GM21360 (cell line): ENCODE data around the gene HHIPL1.
"Not testable (repeated sequence)": the region's sequence is repeated elsewhere in the genome, so short reads cannot be mapped to it uniquely, and the experiment has no call there.

Source experiments
- ATAC-seq: cut with Tn5 transposase; IDR thresholded peaks from one replicate; pipeline ENCODE4 v1.9.1; 2021; ENCODE audit warnings: mild to moderate bottlenecking, moderate library complexity; ENCODE audit not compliant: unreplicated experiment

Gene HHIPL1

GRCh38 chr14:99657645-99658155, 12.8 kb downstream of the HHIPL1 start:
- ATAC-seq: no peak

GRCh38 chr14:99658218-99658845, 13.4 kb downstream of the HHIPL1 start:
- no peak for ATAC-seq

GRCh38 chr14:99659333-99659741, 14.4 kb downstream of the HHIPL1 start:
- no peak for ATAC-seq

DNA sequence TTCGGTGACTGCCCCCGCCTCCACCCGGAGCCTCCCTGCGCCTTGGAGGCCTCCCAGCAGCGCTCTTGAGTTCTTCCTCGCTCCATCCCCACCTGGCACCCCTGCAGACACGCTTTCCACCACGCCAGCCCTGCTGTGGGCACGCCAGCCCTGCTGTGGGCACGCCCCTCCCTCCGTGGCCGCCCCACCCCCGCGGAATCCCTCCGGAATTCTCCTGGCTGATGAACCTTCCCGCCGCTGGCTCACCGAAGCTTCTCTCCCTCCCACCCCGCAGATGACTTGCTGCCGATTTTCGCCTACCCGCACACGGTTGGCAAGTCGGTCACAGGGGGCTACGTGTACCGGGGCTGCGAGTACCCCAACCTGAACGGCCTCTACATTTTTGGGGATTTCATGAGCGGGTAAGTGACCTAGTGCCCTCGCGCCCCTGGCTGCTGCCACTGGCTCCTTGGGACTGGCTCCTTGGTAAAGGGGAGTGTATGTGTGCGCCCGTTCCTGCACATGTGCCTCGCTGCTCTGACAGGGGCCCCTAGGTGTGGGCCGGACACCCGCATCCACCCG, 15.2 kb downstream of the HHIPL1 start:
- no peak for ATAC-seq

DNA sequence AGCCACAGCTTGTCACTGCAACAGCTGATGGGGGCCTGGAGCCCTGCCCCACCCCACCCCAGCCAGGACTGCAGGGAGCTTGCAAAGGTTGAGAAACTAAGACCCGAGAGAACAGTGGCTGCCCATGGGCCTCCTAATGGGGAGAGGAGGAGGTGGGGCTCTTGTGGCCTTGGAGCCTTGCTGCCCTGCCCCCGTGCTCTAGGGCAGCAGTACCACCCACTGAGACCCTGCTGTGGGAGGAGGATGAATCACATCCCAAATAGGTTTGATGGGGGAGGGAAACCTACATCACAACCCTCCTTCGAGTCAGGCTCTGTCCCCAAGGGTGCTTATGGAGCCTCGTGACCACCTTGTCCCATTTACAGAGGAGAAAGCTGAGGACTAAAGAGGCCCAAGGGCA, 15.9 kb downstream of the HHIPL1 start:
- no peak for ATAC-seq

GRCh38 chr14:99661206-99661605, 16.3 kb downstream of the HHIPL1 start:
- not testable (repeated sequence) for ATAC-seq

- no peak for ATAC-seq
Observed at GRCh38 chr14:99662846-99663245, 17.9 kb downstream of the HHIPL1 start.

DNA sequence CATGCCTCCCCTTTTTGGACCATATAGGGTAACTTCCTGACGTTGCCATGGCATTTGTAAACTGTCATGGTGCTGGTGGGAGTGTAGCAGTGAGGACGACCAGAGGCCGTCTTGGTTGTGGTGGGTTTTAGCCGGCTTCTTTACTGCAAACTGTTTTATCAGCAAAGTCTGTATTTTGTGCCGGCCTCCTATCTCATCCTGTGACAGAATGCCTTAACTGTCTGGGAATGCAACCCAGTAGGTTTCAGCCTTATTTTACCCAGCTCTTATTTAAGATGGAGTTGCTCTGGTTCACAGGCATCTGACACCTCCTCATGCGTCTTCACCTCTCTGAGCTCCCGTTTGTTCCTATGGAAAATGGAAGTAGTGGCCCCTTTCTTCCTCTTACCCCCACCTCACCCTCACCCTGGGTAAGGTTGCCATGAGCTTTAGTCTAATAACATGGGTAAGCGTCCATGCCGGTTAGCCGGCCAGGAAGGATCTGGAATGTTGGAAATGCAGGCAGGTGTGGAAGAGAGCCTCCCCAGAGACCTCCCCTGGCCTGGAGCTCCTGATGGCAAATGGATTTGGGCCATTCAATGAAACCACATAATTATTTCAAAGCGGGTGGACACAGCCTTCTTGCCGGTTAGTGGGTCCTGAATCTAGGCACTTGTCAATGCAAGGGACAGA, 18.6 kb downstream of the HHIPL1 start:
- ATAC-seq: no peak

DNA sequence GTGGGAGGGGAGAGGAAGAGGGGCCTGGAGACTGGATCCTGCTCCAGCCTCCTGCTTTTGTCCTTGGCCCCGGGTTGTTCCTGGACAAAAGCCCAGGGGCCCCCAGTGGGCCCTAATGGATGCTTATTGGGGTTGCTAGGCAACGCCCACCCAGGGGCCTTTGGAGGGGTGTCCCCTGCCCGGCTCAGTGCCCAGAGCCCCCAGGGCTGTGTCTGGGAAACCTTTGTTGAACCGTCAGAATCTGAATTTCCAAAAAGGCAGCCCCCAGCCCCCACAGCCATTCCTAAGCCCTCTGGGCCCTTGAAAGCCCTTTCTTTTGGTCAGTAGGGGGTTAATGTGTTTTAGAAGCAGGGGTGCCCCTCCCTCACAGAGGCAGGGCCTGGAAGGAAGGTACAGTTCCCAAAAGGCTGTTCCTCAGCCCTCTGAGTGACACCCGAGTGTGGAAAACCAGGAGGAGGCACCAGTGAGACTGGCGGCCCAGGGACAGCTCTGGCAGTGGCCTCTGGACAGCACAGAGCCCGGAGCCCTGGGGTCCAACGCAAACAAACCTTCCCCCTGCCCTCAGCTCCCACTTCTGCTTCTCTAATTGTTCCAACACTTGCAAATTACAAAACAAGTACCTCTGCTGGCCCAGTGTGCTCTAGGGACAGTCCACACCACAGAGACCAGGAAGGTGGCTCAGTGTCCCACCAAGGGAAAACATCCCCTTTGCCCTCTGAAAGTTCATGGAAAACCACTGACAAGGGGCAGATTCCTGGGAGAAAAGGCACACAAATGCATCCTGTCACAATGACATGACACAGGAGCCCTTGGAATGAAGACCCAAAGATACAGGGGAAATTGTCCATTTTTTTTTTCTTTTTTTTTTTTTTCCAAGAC, 19.4 kb downstream of the HHIPL1 start:
- no peak for ATAC-seq

GRCh38 chr14:99664937-99665273, 20.0 kb downstream of the HHIPL1 start:
- ATAC-seq: no peak

DNA sequence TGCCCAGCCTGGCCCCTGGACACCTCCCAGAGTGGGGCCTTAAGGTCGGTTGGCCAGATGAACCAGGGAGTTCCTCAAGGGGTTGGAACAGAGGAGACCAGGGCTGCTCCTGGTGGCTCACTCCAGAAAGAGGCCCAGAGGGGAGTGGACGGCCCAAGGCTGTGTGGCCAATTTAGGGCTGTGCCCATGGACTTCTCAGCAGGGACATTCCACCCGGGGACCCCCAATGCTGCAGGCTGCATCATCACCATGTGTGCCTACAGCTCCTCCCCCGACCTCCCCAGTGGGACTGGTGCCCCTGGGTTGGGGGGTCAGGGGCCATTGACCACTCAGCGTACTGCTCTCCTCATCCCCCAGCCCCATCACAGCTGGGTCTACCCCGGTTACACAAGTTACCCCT, 21.6 kb downstream of the HHIPL1 start:
- no peak for ATAC-seq

DNA sequence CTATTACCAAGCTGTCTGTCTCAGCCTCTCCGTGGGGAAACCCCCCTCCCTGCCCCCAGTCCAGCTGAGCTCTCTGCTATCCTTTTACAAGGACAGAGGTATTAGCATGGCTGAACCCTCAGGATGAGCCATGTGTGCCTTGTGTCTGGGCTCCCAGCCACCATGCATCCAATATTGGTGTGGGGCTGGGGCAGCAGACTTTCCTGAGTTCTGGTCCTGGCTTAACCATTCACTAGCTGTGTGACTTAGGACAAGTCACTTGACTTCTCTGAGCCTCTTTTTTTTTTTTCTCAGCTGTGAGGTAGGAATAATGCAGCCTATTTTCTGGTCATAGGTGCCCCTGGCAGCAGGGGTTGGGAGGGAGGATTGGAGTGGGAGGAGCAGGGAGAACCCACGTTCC, 22.1 kb downstream of the HHIPL1 start:
- no peak for ATAC-seq

GRCh38 chr14:99667821-99668220, 22.9 kb downstream of the HHIPL1 start:
- no peak for ATAC-seq

DNA sequence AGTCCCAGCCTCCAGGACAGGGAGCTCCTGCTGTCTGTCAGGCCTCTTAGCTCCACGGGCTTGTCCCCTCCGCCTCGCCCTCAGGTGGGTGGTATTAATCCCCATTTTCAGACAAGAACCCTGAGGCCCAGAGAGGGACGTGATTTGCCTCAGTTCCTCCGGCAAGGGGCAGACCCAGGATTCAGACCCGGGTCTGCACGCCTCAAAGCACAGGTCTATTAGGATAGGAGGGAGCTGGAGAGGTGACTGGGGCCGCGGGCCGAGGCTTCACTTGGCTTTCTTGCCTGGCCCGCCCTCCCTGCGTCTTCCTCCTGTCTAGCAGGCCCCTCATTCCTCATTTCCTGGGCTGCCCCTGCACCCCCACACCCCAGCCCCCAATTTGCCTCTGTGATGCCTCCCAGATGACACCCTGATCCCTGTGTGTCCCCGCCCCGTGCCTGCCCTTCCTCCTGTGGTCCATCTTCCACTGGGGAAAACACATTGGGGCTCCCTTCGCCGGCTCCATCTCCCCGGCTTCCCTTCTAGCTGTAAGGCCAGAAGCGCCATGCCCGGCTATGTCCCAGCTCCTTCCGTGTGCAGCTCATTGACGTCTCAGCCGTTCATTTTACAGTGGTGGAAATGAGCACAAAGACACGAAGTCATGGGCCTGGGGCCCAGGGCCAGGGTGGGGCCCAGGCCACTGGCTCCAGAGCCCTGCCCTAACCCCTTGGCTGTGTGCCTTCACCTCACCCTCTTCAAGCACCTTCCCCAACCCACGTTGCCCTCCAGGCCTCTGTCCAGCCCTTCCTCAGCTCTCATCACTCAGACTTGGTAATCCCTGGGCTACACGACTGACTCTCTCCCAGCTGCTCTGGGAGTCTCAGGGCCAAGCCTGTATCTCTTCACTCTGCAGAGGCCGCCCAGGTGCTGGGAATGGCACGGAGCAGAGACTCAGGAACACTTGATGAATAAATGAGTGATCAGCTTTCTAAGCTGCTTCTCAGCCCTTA, 23.7 kb downstream of the HHIPL1 start:
- ATAC-seq: no peak

GRCh38 chr14:99670361-99671234, 25.7 kb downstream of the HHIPL1 start:
- no peak for ATAC-seq

DNA sequence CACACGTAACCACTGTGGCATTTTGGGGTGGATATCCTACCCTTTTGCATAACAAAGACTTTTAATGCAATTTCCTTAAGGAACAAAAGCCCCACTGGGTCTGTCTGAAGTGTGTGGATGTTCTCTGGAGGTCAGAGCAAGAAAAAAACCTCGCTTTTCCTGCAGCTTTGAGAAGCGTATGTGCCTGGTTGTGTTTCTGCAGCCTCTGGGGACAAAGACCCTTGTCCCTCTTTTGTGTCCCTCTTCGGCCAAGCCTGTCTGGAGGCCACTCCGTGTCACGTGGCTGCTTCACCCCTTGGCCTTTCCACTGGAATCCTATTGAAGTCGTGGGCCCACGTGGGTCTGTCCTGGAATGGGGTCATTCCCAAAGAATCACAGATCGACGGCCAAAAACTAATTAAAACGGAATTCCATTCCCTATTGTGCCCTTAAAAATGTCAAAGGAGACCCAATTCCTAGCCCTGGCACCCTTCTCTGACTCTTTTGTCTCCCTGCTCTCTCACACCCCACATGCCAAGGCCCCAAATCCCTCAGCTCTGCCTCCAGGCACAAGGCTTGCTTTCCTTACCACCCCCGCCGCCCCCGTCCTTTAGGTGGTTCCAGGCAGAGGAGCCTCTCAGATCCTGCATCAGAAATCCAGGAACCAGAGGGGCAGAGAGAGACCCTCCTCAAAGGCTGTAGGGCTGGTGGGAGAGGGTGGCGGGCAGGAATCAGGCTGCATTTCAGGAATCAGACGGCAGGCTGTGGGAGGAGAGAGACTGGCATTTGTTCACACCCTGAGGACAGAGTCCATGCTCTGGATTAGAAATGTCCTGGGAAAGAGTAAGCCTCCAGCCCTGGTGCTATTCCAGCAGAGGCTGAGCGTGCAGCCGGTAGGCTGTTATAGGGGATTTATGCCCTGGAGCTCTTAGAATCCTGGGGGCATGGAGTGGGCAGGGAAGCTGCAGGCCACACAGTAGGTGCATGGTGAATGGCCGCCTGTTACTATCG, 26.6 kb downstream of the HHIPL1 start:
- no peak for ATAC-seq

DNA sequence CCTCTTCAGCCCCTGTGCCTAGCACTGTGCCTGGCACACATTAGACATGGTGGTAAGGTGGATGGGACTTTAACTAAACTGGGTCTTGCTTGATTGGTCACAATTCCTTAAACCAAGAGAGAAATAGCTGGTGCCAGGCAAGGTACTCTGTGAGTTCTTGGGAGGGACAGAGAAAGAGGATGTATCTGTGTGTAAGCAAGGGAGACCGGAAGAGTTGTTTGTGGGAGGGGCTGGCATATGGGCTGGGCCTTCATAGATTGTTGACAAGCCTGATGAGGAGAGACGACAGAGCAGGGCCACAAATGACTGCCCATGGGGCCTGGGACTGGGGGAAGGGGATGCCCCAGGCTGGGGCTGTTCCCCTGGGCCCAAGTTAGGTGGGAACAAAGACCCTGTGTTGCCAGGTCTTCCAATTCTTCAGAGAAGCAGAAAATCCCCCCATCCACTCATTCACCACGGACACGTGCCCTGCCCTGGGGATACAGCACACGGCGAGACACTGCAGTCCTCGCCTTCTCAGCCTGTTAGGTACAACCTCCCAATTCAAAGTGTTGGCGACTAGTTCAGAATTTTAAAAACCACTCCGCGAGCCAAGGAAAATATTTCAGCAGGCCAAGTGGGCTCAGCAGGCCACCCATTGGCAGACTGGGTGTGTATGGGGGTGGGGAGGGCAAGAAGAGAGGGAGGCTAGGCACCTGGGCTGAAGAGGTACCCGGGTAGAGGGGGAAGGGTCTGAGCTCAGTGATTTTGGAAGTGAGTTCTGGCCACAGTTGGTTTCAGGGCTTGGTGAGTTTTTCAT, 27.8 kb downstream of the HHIPL1 start:
- ATAC-seq: peak; percentile 73
